K562 (cell line): ENCODE results near the gene CLSTN1. TPM values are rescaled to one million over a fixed set of nuclear protein-coding genes. Genes with fewer than 3 reads are reported as not detected.

Experiments
- ATAC-seq: fragments of 200-7000 bp; cut with Tn5 transposase; 3 replicates; pipeline ENCODE4 v1.9.1; 2020; ENCODE audit warnings: moderate library complexity
- BruUV-seq: library from RNA; stranded (reverse); fragments of 400-500 nt; replicated peaks from 2 replicates; lab custom pipeline; 2021; lab: Mats Ljungman, UMichigan
- CTCF ChIA-PET: fragments of 300-600 bp; formaldehyde crosslinking; extraction: SDS; loops from one replicate; lab custom pipeline; 2021; ENCODE audit warnings: low intra/inter-chr PET ratio; lab: Yijun Ruan, JAX
- POLR2A ChIA-PET: fragments of 300-600, 350-650 bp; sonication (Branson Sonifier 250); formaldehyde crosslinking; extraction: SDS; loops from one replicate; lab custom pipeline; 2021; ENCODE audit warnings: antibody characterized with exemption, inconsistent platforms; lab: Yijun Ruan, JAX
- DNase-seq, 4 experiments: peaks; one replicate each; pipeline versions ENCODE4 v3.0.0 to v3.0.0-alpha.2; 2011 to 2018; ENCODE audit warnings: low spot score in 3 of 4, mixed read lengths in 3 of 4; ENCODE audit errors: extremely low read depth in 1 of 4
- FAIRE-seq: peaks from 2 replicates; lab custom pipeline; 2011; peaks lifted over from hg19 to GRCh38; lab: Jason Lieb, UNC
- H2AFZ ChIP-seq: 2 replicates; pipeline ENCODE4 v1.6.0; 2011; ENCODE audit warnings: low read depth, low read length, control low read depth, inconsistent platforms
- H3K27ac ChIP-seq: fragments of 200-600 bp; 3 replicates; pipeline ENCODE4 v1.8.0; 2011; ENCODE audit warnings: low read depth, mild to moderate bottlenecking, control low read depth, inconsistent platforms, low read length, moderate library complexity, mixed read lengths; ENCODE audit errors: extremely low read depth
- H3K27me3 ChIP-seq, 2 experiments: fragments of 300-600 bp in 1 of 2; 2 replicates in 1 of 2; 3 replicates in 1 of 2; pipeline versions ENCODE4 v1.6.0 to v1.8.0; 2011; ENCODE audit warnings: inconsistent platforms in 2 of 2, low read length in 2 of 2, mild to moderate bottlenecking in 1 of 2, mixed read lengths in 1 of 2, moderate library complexity in 1 of 2; ENCODE audit not compliant: control insufficient read depth in 2 of 2, insufficient read depth in 2 of 2
- H3K36me3 ChIP-seq: fragments of 300-600 bp; 3 replicates; pipeline ENCODE4 v1.8.0; 2011; ENCODE audit warnings: mild to moderate bottlenecking, low read length, inconsistent platforms; ENCODE audit not compliant: control insufficient read depth, insufficient read depth
- H3K4me1 ChIP-seq, 2 experiments: fragments of 200-600 bp in 1 of 2; replicated peaks in 1 of 2; 2 replicates in 1 of 2; 3 replicates in 1 of 2; pipeline versions ENCODE4 v1.5.1 to v1.8.0; 2011; ENCODE audit warnings: inconsistent platforms in 2 of 2, low read length in 2 of 2, mild to moderate bottlenecking in 1 of 2, mixed read lengths in 1 of 2, moderate library complexity in 1 of 2; ENCODE audit not compliant: control insufficient read depth in 2 of 2, insufficient read depth in 2 of 2
- H3K4me2 ChIP-seq: 2 replicates; pipeline ENCODE4 v1.6.1; 2011; ENCODE audit warnings: low read length, control low read depth, inconsistent platforms, mixed read lengths; ENCODE audit not compliant: insufficient read depth
- H3K4me3 ChIP-seq: fragments of 200-600 bp; sonication (generic), shearing (Covaris generic); 2 replicates; pipeline ENCODE4 v1.5.1; 2016; ENCODE audit warnings: control low read depth, inconsistent platforms
- H3K79me2 ChIP-seq: fragments of 200-600 bp; 3 replicates; pipeline ENCODE4 v1.8.0; 2011; ENCODE audit warnings: low read length, inconsistent platforms; ENCODE audit not compliant: control insufficient read depth, insufficient read depth
- H3K9ac ChIP-seq, 2 experiments: 2 replicates each; pipeline versions ENCODE4 v1.6.0 to v1.6.1; 2011; ENCODE audit warnings: low read depth in 2 of 2, low read length in 2 of 2, control low read depth in 1 of 2, inconsistent platforms in 1 of 2, mild to moderate bottlenecking in 1 of 2, mixed read lengths in 1 of 2; ENCODE audit not compliant: insufficient read depth in 1 of 2
- H3K9me1 ChIP-seq: one replicate; pipeline ENCODE4 v1.6.0; 2011; ENCODE audit warnings: inconsistent platforms, mild to moderate bottlenecking, low read length, moderate library complexity; ENCODE audit not compliant: control insufficient read depth, insufficient read depth
- H3K9me3 ChIP-seq: replicated peaks from 2 replicates; pipeline ENCODE4 v1.5.1; 2011; ENCODE audit warnings: low read depth, low read length, inconsistent platforms; ENCODE audit not compliant: control insufficient read depth, insufficient read depth
- H4K20me1 ChIP-seq: replicated peaks from 2 replicates; pipeline ENCODE4 v1.6.1; 2011; ENCODE audit warnings: low read length, inconsistent platforms, mixed read lengths; ENCODE audit not compliant: control insufficient read depth, insufficient read depth
- BCOR ChIP-seq: fragments of 450-650 bp; IDR thresholded peaks from 2 replicates; pipeline ENCODE4 v1.6.1; 2016
- E4F1 ChIP-seq: fragments of 250-450 bp; sonication (Bioruptor Pico); IDR thresholded peaks from 2 replicates; pipeline ENCODE4 v1.5.0; 2021; ENCODE audit warnings: mild to moderate bottlenecking, borderline replicate concordance
- ELF2 ChIP-seq: fragments of 250-450 bp; sonication (Bioruptor Pico); IDR thresholded peaks from 2 replicates; pipeline ENCODE4 v1.5.0; 2021; ENCODE audit warnings: mild to moderate bottlenecking
- MLLT1 ChIP-seq, 2 experiments: fragments of 450-650 bp; IDR thresholded peaks; 2 replicates each; pipeline ENCODE4 v1.6.1; 2016
- PHB2 ChIP-seq: fragments of 450-650 bp; IDR thresholded peaks from 2 replicates; pipeline ENCODE4 v1.6.1; 2017; ENCODE audit warnings: low read depth
- RBM25 ChIP-seq: fragments of 200-400 bp; formaldehyde crosslinking; IDR thresholded peaks from 2 replicates; pipeline ENCODE4 v1.6.1; 2018; ENCODE audit warnings: low read length, low read depth, moderate library complexity; ENCODE audit not compliant: severe bottlenecking
- RFX1 ChIP-seq: fragments of 450-650 bp; IDR thresholded peaks from 2 replicates; pipeline ENCODE4 v1.6.1; 2016; ENCODE audit warnings: mild to moderate bottlenecking, moderate library complexity
- RNF219 ChIP-seq: fragments of 250-450 bp; sonication (Bioruptor Pico); IDR thresholded peaks from 2 replicates; pipeline ENCODE4 v1.5.0; 2022; ENCODE audit warnings: mild to moderate bottlenecking
- TRIM24 ChIP-seq, 2 experiments: fragments of 450-650 bp; IDR thresholded peaks; 2 replicates each; pipeline ENCODE4 v1.6.1; 2016
- ZC3H11A ChIP-seq: IDR thresholded peaks from 2 replicates; pipeline ENCODE4 v1.6.1; 2012; ENCODE audit warnings: low read depth, low read length, improper control_type of control experiment
- ZFP36 ChIP-seq: fragments of 150-350 bp; IDR thresholded peaks from 2 replicates; pipeline ENCODE4 v1.6.1; 2018; ENCODE audit warnings: low read length, low read depth; ENCODE audit not compliant: partially characterized antibody
- ZNF12 ChIP-seq: sonication (generic); formaldehyde crosslinking; IDR thresholded peaks from 2 replicates; pipeline ENCODE4 v1.4.0; 2020; ENCODE audit warnings: mild to moderate bottlenecking, missing genetic modification reagents
- WGBS: fragments of 100-300 bp; shearing (Covaris generic); methylation state at CpG from one replicate; pipeline ENCODE4 v1.1.6; 2016; ENCODE audit warnings: low coverage, mixed read lengths; ENCODE audit not compliant: insufficient coverage; ENCODE audit errors: missing lambda C conversion rate; 5-methylcytosine and 5-hydroxymethylcytosine counted together
- in situ Hi-C: fragments of 300-500 bp; cut with MboI; formaldehyde crosslinking; loops from 4 replicates; pipeline ENCODE4 v1.15.0; 2018; ENCODE audit warnings: inconsistent platforms, mixed read lengths
- intact Hi-C: fragments of 100-400 bp; cut with micrococcal nuclease; formaldehyde crosslinking; loops from 2 replicates; pipeline ENCODE4 v1.14.2; 2022
- polyA plus RNA-seq, 8 experiments: library from polyadenylated mRNA; depleted of rRNA in 4 of 8; stranded (reverse) in 5 of 8; unstranded in 3 of 8; fragments of >200 nt; fragmentation: Nextera tagmentation in 2 of 8; fragmentation: Illumina TruSeq in 1 of 8; extraction: Ambion mirVana in 2 of 8; extraction: Trizol in 1 of 8; gene quantifications; 2 replicates each; pipeline versions ENCODE4 v1.2.1 to v1.2.3, GENCODE V29; 2011 to 2014; ENCODE audit warnings: inconsistent platforms in 1 of 8, missing spikeins in 1 of 8
- total RNA-seq, 7 experiments: library from RNA; depleted of rRNA in 6 of 7; stranded (reverse); fragments of >200 nt in 6 of 7; fragmentation: Illumina TruSeq in 2 of 7; extraction: Trizol in 2 of 7; gene quantifications; 2 replicates each; pipeline versions ENCODE4 v1.2.1 to v1.2.3, GENCODE V29; 2011 to 2021; ENCODE audit warnings: low replicate concordance in 1 of 7

Gene CLSTN1
- total and polyA plus RNA-seq, 9 of the 15 experiments (the other 6 are each of a cell fraction or from before 2014, with no cell fraction given): 1.1 to 32.5 (median 13.3) TPM

- ATAC-seq (no peak), DNase-seq (no peak), FAIRE-seq (peak; percentile 15)
- WGBS: 22% methylated on average over 2 of the region's 2 CpGs
- H3K9ac ChIP-seq: no peak overlapping the region; a peak in 1 of 4 replicates
- H3K27ac ChIP-seq: no peak overlapping the region
- ChIA-PET CTCF (interaction anchor here (0.7 kb wide), 1 partner anchor 63 kb away, joined by 3 read pairs; no protein-coding TSS in a partner anchor), POLR2A (interaction anchor here (0.6 to 1.9 kb wide), 9 partner anchors 9 to 278 kb away, joined by 3 to 6 read pairs (median 3); no protein-coding TSS in a partner anchor)
- no TSS peak for BruUV-seq
- peaks cover 10 to 61% of the 10 kb centered on the region in 2 experiments; a peak in 4 of 5 replicates for H3K4me1 ChIP-seq
- TF ChIP-seq PHB2 (no peak), RBM25 (peak; percentile 87), BCOR (peak; percentile 88), E4F1 (CRISPR knock-in tag) (no peak), RFX1 (no peak), ZFP36 (peak; percentile 30), TRIM24 (IDR thresholded peaks at IDR 0.05) (no peak), ZC3H11A (no peak), MLLT1 (IDR thresholded peaks at IDR 0.05) (no peak), RNF219 (no peak), ELF2 (CRISPR knock-in tag) (no peak), ZNF12 (CRISPR knock-in tag) (no peak)
- no peaks in the 10 kb centered on the region for H3K9me1 ChIP-seq
- intact Hi-C loops: no loop called here
- H3K79me2 ChIP-seq: no peaks in the 10 kb centered on the region
- H3K27me3 ChIP-seq: peaks cover under 1 to 6% of the 10 kb centered on the region in 2 experiments; a peak in 3 of 5 replicates
- in situ Hi-C loops: no loop called here
- H3K36me3 ChIP-seq: no peaks in the 10 kb centered on the region
- H4K20me1 ChIP-seq: no peaks in the 10 kb centered on the region
- no peak overlapping the region for H3K4me3 ChIP-seq
- no peak overlapping the region for H2AFZ ChIP-seq
- no peak overlapping the region for H3K4me2 ChIP-seq
- H3K9me3 ChIP-seq: no peaks in the 10 kb centered on the region
Observed at GRCh38 chr1:9847269-9847668, 23.5 kb upstream of the CLSTN1 start.
